Neural progenitor cell (in vitro differentiated cells): Measurements from ENCODE around the gene ZNF628. TPM values are rescaled to one million over a fixed set of nuclear protein-coding genes. Genes with fewer than 3 reads are reported as not detected.

Source experiments
- DNase-seq: peaks from one replicate; pipeline ENCODE4 v3.0.0-alpha.2; 2016; ENCODE audit warnings: low spot score
- H2AFZ ChIP-seq: fragments of 200-600 bp; sonication (generic); replicated peaks from 2 replicates; pipeline ENCODE4 v1.6.1; 2016; ENCODE audit warnings: antibody characterized with exemption
- H3F3A ChIP-seq: fragments of 200-600 bp; sonication (generic); 2 replicates; pipeline ENCODE4 v1.6.1; 2016; ENCODE audit warnings: antibody characterized with exemption, low read depth
- H3K27ac ChIP-seq: fragments of 200-600 bp; sonication (generic); 2 replicates; pipeline ENCODE4 v1.5.1; 2016; ENCODE audit warnings: mild to moderate bottlenecking
- H3K27me3 ChIP-seq: fragments of 200-600 bp; sonication (generic); 2 replicates; pipeline ENCODE4 v1.6.1; 2016; ENCODE audit warnings: mild to moderate bottlenecking, moderate library complexity
- H3K36me3 ChIP-seq: fragments of 200-600 bp; sonication (generic); 2 replicates; pipeline ENCODE4 v1.5.1; 2016
- H3K4me1 ChIP-seq: fragments of 200-600 bp; sonication (generic); 2 replicates; pipeline ENCODE4 v1.6.1; 2016; ENCODE audit warnings: mixed run types
- H3K4me2 ChIP-seq: fragments of 200-600 bp; sonication (generic); 2 replicates; pipeline ENCODE4 v1.6.1; 2016
- H3K4me3 ChIP-seq: fragments of 200-600 bp; sonication (generic); 2 replicates; pipeline ENCODE4 v1.5.1; 2016
- H3K79me2 ChIP-seq: fragments of 200-600 bp; sonication (generic); 2 replicates; pipeline ENCODE4 v1.6.1; 2016; ENCODE audit warnings: low read depth
- H3K9ac ChIP-seq: fragments of 200-600 bp; sonication (generic); 2 replicates; pipeline ENCODE4 v1.6.1; 2016
- H3K9me3 ChIP-seq: fragments of 200-600 bp; sonication (generic); 2 replicates; pipeline ENCODE4 v1.5.1; 2016; ENCODE audit warnings: low read depth
- H4K20me1 ChIP-seq: fragments of 200-600 bp; sonication (generic); 2 replicates; pipeline ENCODE4 v1.6.1; 2016; ENCODE audit warnings: low read depth
- H3K27ac Mint-ChIP-seq: 3 replicates; pipeline ENCODE4 v1.8.0; 2021; ENCODE audit warnings: mixed read lengths
- H3K27me3 Mint-ChIP-seq: 2 replicates; pipeline ENCODE4 v1.8.0; 2022; ENCODE audit warnings: low read depth, mild to moderate bottlenecking, inconsistent platforms, moderate library complexity, mixed read lengths; ENCODE audit not compliant: insufficient read depth
- H3K36me3 Mint-ChIP-seq: 3 replicates; pipeline ENCODE4 v1.8.0; 2021; ENCODE audit warnings: mixed read lengths
- H3K4me1 Mint-ChIP-seq: 3 replicates; pipeline ENCODE4 v1.8.0; 2021; ENCODE audit warnings: mixed read lengths
- H3K4me3 Mint-ChIP-seq: 3 replicates; pipeline ENCODE4 v1.8.0; 2021; ENCODE audit warnings: mild to moderate bottlenecking, moderate library complexity, mixed read lengths
- H3K9me3 Mint-ChIP-seq: 3 replicates; pipeline ENCODE4 v1.8.0; 2020; ENCODE audit warnings: mixed read lengths
- EZH2 ChIP-seq: fragments of 200-600 bp; sonication (generic); IDR thresholded peaks from 2 replicates; pipeline ENCODE4 v1.6.1; 2017; ENCODE audit warnings: antibody characterized with exemption, mild to moderate bottlenecking, moderate library complexity
- EZH2phosphoT487 ChIP-seq: fragments of 200-600 bp; sonication (generic); IDR thresholded peaks from 2 replicates; pipeline ENCODE4 v1.6.1; 2017; ENCODE audit warnings: antibody characterized with exemption
- total RNA-seq: library from RNA; depleted of rRNA; stranded (reverse); fragments of >200 nt; gene quantifications from 2 replicates; pipeline ENCODE4 v1.2.3, GENCODE V29; 2015; ENCODE audit warnings: low replicate concordance
- TF ChIP-seq, protein P1 (sequence below): fragments of 200-600 bp; sonication (generic); IDR thresholded peaks from 2 replicates; pipeline ENCODE4 v1.5.1; 2017; ENCODE audit warnings: antibody characterized with exemption, mild to moderate bottlenecking

Gene ZNF628
- total RNA-seq, 1 donor from 2014 or later = not detected

DNA sequence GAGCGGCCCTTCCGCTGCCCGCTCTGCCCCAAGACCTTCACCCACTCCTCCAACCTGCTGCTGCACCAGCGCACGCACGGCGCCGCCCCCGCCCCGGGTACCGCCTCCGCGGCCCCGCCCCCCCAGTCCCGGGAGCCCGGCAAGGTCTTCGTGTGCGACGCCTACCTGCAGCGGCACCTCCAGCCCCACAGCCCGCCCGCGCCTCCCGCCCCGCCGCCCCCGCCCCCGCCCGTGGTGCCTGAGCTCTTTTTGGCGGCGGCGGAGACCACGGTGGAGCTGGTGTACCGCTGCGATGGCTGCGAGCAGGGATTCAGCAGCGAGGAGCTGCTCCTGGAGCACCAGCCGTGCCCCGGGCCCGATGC, 5.4 kb downstream of the ZNF628 start:
- TF ChIP-seq EZH2phosphoT487 (no peak), EZH2 (no peak)
- TF ChIP-seq, protein P1, sequence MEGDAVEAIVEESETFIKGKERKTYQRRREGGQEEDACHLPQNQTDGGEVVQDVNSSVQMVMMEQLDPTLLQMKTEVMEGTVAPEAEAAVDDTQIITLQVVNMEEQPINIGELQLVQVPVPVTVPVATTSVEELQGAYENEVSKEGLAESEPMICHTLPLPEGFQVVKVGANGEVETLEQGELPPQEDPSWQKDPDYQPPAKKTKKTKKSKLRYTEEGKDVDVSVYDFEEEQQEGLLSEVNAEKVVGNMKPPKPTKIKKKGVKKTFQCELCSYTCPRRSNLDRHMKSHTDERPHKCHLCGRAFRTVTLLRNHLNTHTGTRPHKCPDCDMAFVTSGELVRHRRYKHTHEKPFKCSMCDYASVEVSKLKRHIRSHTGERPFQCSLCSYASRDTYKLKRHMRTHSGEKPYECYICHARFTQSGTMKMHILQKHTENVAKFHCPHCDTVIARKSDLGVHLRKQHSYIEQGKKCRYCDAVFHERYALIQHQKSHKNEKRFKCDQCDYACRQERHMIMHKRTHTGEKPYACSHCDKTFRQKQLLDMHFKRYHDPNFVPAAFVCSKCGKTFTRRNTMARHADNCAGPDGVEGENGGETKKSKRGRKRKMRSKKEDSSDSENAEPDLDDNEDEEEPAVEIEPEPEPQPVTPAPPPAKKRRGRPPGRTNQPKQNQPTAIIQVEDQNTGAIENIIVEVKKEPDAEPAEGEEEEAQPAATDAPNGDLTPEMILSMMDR = no peak
- Histone ChIP-seq H3K27me3 (no peaks in the 10 kb centered on the region), H3K9me3 (no peaks in the 10 kb centered on the region), H3F3A (peaks cover 33% of the 10 kb centered on the region), H3K9ac (no peak overlapping the region), H3K79me2 (peaks cover 33% of the 10 kb centered on the region), H4K20me1 (peaks cover 12% of the 10 kb centered on the region), H3K4me3 (no peak overlapping the region), H3K27ac (no peak overlapping the region), H3K4me2 (no peak overlapping the region), H3K4me1 (peaks cover 34% of the 10 kb centered on the region), H3K36me3 (no peaks in the 10 kb centered on the region), H2AFZ (no peak overlapping the region)
- H3K27me3 Mint-ChIP-seq = peaks cover 10% of the 10 kb centered on the region
- no peaks in the 10 kb centered on the region for H3K9me3 Mint-ChIP-seq
- H3K27ac Mint-ChIP-seq = no peak overlapping the region
- H3K4me3 Mint-ChIP-seq = no peak overlapping the region
- no peak for DNase-seq
- H3K36me3 Mint-ChIP-seq = peaks cover 2% of the 10 kb centered on the region
- H3K4me1 Mint-ChIP-seq = peaks cover 31% of the 10 kb centered on the region

DNA sequence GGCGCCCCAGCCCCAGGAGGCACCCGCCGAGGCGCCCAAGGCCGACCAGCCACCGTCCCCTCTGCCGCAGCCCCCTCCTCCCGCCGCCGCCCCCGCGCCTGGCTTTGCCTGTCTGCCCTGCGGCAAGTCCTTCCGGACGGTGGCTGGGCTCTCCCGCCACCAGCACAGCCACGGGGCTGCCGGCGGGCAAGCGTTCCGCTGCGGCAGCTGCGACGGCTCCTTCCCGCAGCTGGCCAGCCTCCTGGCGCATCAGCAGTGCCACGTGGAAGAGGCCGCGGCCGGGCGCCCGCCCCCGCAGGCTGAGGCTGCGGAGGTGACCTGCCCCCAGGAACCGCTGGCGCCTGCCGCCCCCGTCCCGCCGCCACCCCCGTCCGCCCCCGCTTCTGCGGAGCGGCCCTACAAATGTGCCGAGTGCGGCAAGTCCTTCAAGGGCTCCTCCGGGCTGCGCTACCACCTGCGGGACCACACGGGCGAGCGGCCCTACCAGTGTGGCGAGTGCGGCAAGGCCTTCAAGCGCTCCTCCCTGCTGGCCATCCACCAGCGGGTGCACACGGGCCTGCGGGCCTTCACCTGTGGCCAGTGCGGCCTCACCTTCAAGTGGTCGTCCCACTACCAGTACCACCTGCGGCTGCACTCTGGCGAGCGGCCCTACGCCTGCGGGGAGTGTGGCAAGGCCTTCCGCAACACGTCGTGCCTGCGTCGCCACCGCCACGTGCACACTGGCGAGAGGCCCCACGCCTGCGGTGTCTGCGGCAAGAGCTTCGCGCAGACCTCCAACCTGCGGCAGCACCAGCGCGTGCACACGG, 5.9 kb downstream of the ZNF628 start:
- H4K20me1 ChIP-seq = peaks cover 18% of the 10 kb centered on the region
- H3K4me2 ChIP-seq = no peak overlapping the region
- Mint-ChIP-seq H3K36me3 (peaks cover 2% of the 10 kb centered on the region), H3K27ac (no peak overlapping the region), H3K4me3 (no peak overlapping the region), H3K4me1 (peaks cover 34% of the 10 kb centered on the region), H3K27me3 (peaks cover 8% of the 10 kb centered on the region), H3K9me3 (no peaks in the 10 kb centered on the region)
- DNase-seq = no peak
- TF ChIP-seq EZH2 (no peak), EZH2phosphoT487 (no peak)
- TF ChIP-seq, protein P1 = no peak
- H3K27me3 ChIP-seq = no peaks in the 10 kb centered on the region
- no peaks in the 10 kb centered on the region for H3K36me3 ChIP-seq
- H3K79me2 ChIP-seq = peaks cover 30% of the 10 kb centered on the region
- H2AFZ ChIP-seq = no peak overlapping the region
- H3K27ac ChIP-seq = no peak overlapping the region
- H3F3A ChIP-seq = peaks cover 28% of the 10 kb centered on the region
- no peak overlapping the region for H3K4me3 ChIP-seq
- no peak overlapping the region for H3K9ac ChIP-seq
- no peaks in the 10 kb centered on the region for H3K9me3 ChIP-seq
- peaks cover 35% of the 10 kb centered on the region for H3K4me1 ChIP-seq

DNA sequence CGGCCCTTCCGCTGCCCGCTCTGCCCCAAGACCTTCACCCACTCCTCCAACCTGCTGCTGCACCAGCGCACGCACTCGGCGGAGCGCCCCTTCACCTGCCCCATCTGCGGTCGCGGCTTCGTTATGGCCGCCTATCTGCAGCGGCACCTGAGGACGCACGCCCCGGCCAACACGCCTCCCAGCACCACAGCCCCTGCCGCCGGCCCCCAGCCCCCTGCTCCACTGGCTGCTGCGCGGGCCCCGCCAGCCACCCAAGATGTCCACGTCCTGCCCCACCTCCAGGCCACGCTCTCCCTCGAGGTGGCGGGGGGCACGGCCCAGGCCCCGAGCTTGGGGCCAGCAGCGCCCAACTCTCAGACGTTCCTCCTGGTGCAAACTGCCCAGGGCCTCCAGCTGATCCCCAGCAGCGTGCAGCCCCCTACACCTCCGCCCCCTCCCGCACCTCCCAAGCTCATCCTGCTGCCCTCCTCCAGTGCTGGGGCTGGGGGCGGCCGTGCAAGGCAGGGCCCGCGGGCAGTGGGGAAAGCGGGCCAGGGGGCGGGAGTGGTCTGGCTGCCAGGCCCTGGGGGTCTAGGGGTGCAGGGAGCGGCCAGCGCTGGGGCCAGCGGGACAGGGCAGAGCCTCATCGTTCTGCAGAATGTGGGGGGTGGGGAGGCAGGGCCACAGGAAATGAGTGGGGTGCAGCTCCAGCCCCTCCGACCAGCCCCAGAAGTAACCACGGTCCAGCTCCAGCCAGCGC, 6.7 kb downstream of the ZNF628 start:
- no peaks in the 10 kb centered on the region for H3K27me3 ChIP-seq
- H3K4me3 Mint-ChIP-seq = peak overlapping the region; percentile 48
- peaks cover 22% of the 10 kb centered on the region for H3K79me2 ChIP-seq
- H3K4me2 ChIP-seq = no peak overlapping the region
- no peak overlapping the region for H2AFZ ChIP-seq
- H3K4me1 Mint-ChIP-seq = peaks cover 33% of the 10 kb centered on the region
- H3F3A ChIP-seq = peaks cover 28% of the 10 kb centered on the region
- no peak for TF ChIP-seq EZH2phosphoT487
- no peak for TF ChIP-seq EZH2
- TF ChIP-seq, protein P1 = no peak
- H3K36me3 Mint-ChIP-seq = peaks cover 2% of the 10 kb centered on the region
- no peaks in the 10 kb centered on the region for H3K9me3 ChIP-seq
- peaks cover 8% of the 10 kb centered on the region for H3K27me3 Mint-ChIP-seq
- DNase-seq = no peak
- H3K27ac ChIP-seq = no peak overlapping the region
- no peaks in the 10 kb centered on the region for H3K36me3 ChIP-seq
- H3K9ac ChIP-seq = no peak overlapping the region
- peaks cover 25% of the 10 kb centered on the region for H4K20me1 ChIP-seq
- no peak overlapping the region for H3K27ac Mint-ChIP-seq
- no peak overlapping the region for H3K4me3 ChIP-seq
- H3K4me1 ChIP-seq = peaks cover 33% of the 10 kb centered on the region
- H3K9me3 Mint-ChIP-seq = no peaks in the 10 kb centered on the region
